Measurements from ENCODE around the gene UROC1.

DNA sequence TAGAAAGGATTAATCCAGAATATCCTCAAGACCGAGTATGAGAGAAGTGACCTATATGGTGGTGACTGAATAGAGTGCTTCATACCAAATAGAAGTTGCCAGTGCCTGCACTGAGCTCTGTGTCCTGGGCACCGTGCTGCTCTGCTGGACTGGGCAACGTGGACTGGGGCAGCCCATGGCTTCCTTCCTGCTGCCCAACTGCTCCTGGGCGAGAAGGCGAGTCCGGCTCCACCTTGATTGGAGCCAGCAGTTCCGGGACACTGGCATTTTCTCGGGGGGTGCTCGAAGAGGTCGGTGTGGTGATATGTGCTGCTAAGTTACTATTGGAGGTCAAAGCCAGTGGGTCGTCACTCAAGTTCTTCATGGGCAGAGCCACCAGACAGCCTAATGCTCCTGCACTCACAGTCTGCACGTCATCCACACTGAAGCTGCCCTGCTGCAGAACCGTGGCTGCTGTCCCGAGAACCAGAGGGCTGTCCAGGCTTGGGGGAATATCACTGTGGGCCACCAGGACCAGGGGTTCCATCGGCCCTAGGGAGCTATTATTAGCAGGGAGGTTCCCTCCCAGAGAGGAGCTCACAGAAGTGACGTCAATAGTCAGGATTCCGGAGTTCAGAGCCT, 56.0 kb downstream of the UROC1 start:
- TF ChIP-seq POLR2AphosphoS5 (IDR thresholded peaks at IDR 0.05; ENCODE audit: low read depth, low read length), result no peak
- TF ChIP-seq, protein P1, sequence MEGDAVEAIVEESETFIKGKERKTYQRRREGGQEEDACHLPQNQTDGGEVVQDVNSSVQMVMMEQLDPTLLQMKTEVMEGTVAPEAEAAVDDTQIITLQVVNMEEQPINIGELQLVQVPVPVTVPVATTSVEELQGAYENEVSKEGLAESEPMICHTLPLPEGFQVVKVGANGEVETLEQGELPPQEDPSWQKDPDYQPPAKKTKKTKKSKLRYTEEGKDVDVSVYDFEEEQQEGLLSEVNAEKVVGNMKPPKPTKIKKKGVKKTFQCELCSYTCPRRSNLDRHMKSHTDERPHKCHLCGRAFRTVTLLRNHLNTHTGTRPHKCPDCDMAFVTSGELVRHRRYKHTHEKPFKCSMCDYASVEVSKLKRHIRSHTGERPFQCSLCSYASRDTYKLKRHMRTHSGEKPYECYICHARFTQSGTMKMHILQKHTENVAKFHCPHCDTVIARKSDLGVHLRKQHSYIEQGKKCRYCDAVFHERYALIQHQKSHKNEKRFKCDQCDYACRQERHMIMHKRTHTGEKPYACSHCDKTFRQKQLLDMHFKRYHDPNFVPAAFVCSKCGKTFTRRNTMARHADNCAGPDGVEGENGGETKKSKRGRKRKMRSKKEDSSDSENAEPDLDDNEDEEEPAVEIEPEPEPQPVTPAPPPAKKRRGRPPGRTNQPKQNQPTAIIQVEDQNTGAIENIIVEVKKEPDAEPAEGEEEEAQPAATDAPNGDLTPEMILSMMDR (IDR thresholded peaks at IDR 0.05), result no peak
- TF ChIP-seq, protein P2, sequence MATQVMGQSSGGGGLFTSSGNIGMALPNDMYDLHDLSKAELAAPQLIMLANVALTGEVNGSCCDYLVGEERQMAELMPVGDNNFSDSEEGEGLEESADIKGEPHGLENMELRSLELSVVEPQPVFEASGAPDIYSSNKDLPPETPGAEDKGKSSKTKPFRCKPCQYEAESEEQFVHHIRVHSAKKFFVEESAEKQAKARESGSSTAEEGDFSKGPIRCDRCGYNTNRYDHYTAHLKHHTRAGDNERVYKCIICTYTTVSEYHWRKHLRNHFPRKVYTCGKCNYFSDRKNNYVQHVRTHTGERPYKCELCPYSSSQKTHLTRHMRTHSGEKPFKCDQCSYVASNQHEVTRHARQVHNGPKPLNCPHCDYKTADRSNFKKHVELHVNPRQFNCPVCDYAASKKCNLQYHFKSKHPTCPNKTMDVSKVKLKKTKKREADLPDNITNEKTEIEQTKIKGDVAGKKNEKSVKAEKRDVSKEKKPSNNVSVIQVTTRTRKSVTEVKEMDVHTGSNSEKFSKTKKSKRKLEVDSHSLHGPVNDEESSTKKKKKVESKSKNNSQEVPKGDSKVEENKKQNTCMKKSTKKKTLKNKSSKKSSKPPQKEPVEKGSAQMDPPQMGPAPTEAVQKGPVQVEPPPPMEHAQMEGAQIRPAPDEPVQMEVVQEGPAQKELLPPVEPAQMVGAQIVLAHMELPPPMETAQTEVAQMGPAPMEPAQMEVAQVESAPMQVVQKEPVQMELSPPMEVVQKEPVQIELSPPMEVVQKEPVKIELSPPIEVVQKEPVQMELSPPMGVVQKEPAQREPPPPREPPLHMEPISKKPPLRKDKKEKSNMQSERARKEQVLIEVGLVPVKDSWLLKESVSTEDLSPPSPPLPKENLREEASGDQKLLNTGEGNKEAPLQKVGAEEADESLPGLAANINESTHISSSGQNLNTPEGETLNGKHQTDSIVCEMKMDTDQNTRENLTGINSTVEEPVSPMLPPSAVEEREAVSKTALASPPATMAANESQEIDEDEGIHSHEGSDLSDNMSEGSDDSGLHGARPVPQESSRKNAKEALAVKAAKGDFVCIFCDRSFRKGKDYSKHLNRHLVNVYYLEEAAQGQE (IDR thresholded peaks at IDR 0.05; ENCODE audit: low read depth, low read length), result no peak
- no peak for TF ChIP-seq RFX5 (IDR thresholded peaks at IDR 0.05; ENCODE audit: low read length)
- TF ChIP-seq, protein P3, sequence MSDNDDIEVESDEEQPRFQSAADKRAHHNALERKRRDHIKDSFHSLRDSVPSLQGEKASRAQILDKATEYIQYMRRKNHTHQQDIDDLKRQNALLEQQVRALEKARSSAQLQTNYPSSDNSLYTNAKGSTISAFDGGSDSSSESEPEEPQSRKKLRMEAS (IDR thresholded peaks at IDR 0.05; ENCODE audit: low read depth), result no peak
- no peak for TF ChIP-seq MXI1 (IDR thresholded peaks at IDR 0.05; ENCODE audit: low read depth, low read length)
- TF ChIP-seq TEAD4 (IDR thresholded peaks at IDR 0.05; ENCODE audit: borderline replicate concordance, insufficient read depth), result no peak
- TF ChIP-seq GATA2 (CRISPR knock-in tag; IDR thresholded peaks at IDR 0.05), result no peak
- no peak for TF ChIP-seq SIN3A (IDR thresholded peaks at IDR 0.05; ENCODE audit: borderline replicate concordance, low read depth, low read length)
- TF ChIP-seq CHD2 (IDR thresholded peaks at IDR 0.05; ENCODE audit: low read length, partially characterized antibody), result no peak
- no peak for TF ChIP-seq MEF2A (IDR thresholded peaks at IDR 0.05; ENCODE audit: borderline replicate concordance, low read depth)
- no peak for TF ChIP-seq FOXM1 (IDR thresholded peaks at IDR 0.05; ENCODE audit: low read depth)
